ENCODE results near the gene SVIL.

DNA sequence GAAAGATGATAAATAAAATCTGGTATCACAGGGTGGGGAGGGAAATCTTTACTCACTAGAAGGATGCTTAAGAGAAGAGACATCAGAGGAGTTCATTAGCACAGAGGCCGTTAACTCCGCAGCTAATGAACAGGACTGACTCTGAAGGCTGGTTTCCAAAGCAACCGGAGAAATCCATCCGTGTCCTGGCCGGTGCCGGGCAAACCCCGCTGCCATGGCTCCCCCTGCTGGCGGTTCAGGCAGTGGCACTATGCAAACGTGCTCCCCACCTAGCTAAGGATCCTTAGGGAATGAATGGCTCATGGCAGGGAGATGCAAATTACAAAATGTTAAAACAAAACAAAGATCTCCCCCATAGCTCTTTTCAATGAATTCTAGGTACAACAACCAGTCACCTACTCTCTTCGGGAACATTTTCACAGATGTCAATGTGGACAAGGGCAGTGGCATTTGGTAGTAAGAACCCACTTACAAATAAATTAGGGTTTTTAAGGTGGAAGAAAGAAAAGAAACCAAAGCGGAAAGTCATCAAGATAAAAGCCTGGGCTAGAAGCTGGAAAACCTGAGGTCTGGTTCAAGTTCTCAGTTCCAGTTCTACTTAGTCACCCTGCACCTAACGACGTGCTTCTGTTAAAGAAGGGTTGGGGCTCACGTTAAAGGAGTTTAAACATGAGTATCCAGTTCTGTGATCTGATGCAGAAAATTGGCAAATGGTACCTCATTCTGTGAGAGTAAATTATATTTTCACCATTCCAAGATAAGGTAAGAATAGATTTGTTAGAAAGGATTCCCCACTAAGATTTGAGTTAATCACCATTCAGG, 138.2 kb downstream of the SVIL start:
- TF ChIP-seq EZH2 (IDR thresholded peaks at IDR 0.05), result no peak
- TF ChIP-seq, protein P1, sequence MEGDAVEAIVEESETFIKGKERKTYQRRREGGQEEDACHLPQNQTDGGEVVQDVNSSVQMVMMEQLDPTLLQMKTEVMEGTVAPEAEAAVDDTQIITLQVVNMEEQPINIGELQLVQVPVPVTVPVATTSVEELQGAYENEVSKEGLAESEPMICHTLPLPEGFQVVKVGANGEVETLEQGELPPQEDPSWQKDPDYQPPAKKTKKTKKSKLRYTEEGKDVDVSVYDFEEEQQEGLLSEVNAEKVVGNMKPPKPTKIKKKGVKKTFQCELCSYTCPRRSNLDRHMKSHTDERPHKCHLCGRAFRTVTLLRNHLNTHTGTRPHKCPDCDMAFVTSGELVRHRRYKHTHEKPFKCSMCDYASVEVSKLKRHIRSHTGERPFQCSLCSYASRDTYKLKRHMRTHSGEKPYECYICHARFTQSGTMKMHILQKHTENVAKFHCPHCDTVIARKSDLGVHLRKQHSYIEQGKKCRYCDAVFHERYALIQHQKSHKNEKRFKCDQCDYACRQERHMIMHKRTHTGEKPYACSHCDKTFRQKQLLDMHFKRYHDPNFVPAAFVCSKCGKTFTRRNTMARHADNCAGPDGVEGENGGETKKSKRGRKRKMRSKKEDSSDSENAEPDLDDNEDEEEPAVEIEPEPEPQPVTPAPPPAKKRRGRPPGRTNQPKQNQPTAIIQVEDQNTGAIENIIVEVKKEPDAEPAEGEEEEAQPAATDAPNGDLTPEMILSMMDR (IDR thresholded peaks at IDR 0.05), result peak; percentile 99
